HG02588 (cell line): ENCODE measurements around the gene OPTC.

Experiments
- ATAC-seq: cut with Tn5 transposase; IDR thresholded peaks from one replicate; pipeline ENCODE4 v1.9.1; 2021; ENCODE audit warnings: mild to moderate bottlenecking, moderate library complexity; ENCODE audit not compliant: unreplicated experiment

The OPTC gene

DNA sequence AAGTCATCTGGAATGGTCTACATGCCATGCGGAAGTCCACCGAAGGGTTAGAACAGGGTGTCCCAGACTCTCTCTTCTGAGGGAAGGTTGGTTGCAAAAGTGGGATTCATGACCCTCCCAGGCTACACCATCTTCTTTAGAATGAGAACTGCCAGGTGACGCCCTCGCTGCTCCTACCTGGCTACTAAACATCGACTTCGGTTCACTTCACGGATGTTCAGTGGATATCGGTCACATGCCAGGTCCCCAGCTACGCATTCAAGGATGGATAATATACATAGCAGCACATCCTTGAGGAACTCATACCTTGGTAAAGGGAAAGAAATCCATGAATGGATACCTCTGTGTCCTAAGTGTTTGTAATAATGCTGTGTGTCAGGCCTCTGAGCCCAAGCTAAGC, 3.3 kb upstream of the OPTC start:
- ATAC-seq, result no peak

DNA sequence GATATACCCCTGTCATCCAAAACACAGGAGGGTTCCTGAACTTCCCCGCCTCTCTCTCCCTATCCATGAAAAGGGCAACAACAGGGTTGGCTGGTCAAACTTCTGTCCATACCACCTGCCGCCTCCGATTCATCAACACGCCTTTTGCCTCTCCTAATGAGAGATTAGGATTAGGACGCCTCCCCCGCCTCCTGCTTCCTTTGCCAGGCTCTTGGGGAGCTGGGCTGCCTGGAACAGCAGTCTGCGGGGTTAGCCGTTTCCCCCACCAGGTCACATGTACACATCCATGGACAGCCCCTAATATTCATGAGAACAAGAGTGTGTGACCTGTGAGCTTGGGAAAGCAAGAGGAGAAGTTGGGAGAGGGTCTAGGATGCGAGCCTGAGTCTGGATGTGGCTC, 2.3 kb upstream of the OPTC start:
- no peak for ATAC-seq

DNA sequence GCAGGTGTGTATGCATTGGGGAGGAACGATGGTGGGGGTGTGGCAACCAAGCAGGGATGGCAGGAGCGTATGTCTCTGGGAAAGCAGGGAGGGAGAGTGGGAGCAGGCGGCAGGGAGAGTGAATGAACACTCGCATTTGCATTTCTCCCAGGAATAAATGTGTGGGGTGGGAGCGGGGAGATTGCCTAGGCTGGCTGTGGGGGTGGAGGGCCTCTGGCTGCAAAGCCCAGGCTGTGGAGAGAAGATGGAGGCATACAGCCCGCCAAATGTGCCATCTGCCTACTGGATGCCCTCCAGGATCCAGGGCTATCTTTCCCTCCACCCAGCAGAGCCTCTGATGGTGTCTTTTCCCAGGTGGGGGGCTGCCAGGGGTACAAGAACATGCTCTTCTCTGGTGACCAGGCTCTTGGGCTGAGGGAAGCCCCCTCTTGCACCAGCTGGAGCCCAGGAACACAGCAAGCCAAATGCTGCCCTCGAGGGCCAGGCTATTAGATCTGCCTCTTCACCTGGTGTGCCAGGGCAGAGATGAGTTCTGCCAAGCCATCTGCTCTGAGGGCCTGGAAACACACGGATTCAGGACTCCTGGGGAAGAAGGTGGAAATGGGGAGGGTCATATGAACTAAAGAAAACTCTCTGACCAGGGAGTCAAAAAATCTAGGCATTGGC, 1.7 kb upstream of the OPTC start:
- ATAC-seq, result no peak

DNA sequence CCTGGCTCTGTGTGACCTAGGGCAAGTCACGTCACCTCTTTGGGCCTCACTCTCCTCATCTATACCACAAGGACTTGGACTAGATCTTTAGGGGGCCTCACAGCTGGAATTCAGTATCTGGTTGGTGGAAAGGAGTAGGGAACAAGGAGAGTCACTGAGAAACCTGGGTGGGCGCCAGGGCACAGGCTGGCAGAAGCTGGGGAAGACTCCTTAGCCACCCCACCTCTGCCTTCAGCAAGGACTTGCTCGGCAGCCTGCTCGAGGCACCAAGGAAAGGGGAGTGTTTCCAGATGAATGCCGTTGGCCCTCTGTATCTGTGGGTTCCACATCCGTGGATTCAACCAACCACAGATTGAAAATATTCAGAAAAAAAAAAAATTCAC, 1.2 kb upstream of the OPTC start:
- ATAC-seq, result no peak

DNA sequence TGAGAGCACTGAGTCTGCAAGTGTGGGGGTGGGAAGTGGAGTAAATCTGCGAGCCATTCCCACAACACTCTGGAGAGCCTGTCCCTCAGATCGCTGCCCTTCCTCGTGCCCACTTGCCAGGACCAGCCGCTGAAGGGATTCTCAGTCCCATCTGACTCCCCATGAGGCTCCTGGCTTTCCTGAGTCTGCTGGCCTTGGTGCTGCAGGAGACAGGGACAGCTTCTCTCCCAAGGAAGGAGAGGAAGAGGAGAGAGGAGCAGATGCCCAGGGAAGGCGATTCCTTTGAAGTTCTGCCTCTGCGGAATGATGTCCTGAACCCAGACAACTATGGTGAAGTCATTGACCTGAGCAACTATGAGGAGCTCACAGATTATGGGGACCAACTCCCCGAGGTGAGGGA, 1.9 kb downstream of the OPTC start:
- no peak for ATAC-seq

DNA sequence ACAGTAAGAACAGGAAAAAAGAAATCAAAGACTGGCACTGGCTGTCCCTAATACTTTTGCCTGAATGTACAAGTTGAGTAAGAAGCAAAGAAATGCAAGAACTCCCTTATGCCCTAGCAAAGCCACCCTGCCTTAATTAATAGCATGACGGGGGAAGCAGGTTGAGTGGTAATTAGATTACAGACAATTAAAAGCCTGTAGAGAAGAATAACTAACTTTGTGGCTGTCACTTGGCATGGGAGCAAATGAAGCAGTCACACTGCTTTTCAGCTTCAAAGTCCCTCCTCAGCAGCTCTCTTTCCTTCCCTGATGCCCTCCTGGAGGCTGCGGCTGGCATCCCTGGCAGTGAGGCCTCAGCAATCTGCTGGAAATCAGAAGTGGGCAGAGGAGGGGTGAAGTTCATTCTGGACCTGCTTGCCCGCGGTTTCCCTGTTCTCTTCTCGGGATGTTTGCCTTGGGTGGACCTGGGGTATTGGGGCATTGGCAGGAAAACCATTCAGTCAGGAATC, 3.4 kb downstream of the OPTC start:
- no peak for ATAC-seq

DNA sequence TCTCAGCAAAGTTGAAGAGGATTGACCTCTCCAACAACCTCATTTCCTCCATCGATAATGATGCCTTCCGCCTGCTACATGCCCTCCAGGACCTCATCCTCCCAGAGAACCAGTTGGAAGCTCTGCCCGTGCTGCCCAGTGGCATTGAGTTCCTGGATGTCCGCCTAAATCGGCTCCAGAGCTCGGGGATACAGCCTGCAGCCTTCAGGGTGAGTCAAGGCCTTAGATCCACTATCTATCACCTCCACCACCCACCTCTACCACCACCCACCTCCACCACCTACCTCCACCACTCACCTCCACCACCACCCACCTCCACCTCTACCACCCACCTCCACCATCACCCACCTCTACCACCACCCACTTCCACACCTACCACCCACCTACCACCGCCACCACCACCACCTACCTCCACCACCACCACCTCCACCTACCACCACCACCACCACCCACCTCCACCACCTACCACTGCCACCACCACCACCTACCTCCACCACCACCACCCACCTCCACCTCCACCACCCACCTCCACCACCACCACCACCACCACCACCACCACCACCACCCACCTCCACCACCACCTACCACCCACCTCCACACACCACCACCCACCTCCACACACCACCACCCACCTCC, 5.8 kb downstream of the OPTC start:
- no peak for ATAC-seq

DNA sequence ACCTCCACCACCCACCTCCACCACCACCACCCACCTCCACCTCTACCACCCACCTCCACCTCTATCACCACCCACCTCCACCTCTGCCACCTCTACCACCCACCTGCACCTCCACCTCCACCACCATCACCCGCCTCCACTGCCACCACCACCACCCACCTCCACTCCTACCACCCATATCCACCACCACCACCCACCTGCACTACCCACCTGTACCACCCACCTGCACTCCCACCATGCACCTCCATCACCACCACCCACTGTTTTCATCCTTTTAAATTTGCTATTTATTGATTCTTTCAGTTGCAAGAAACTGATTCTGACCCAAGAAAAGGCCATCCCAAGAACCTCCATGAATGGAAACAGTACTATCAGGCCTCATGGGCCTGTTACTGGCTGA, 6.3 kb downstream of the OPTC start:
- ATAC-seq, result no peak

DNA sequence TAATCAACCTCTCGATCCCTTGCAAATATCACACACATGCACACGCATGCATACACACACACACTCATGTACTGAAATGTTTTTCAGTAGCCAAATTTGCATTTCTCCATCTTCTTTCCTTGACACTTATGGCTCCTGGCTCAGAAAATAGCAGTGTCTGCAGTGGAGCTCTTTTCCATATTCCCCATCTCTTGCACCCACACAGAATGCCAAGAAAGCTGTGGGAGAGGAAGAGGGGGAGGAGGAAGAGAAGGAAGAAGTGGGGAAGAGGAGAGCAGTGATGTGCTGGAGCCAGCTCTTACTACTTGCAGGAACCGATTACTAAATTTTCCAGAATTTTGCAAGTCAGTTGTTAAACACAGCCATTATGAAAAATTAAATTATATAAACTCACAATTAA, 9.9 kb downstream of the OPTC start:
- no peak for ATAC-seq

DNA sequence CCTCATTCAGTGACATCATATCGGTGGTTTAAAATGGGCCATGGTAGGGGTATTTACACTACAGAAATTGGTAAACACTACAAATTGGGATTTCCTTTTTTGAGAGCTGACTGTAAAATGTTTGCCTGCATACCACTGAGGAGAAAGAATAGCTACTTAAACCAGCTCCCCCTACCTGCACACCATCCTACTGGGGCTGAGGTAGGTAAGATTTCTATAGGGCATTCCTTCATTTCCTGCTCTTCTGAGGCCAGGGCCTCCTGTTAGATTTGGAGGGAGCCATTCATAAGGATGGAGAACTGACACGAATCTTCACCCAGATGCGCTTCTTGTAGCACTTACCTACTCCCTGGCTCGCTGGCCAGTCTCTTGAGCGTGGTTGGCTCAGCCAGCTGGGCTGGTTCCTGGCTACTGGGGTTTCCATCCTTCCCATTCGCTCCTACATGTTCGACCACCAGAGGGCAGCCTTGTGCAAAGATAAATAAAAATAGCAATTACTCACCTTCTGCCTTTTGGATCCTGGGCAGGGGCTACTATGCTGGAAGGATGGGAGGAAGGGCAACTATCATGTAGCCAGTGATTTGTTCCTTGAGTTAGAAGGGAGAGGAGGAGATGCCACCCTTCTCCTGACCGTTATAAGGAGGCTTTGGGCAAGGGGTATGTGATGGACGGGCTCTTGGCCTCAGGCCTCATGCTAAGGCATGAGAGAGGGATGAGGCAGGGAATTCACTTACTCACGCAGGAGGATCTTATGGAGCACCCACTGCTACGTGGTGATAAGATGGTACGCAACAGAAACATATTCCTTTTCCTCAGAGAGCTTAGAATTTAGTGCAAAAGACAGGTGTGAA, 10.7 kb downstream of the OPTC start:
- no peak for ATAC-seq

DNA sequence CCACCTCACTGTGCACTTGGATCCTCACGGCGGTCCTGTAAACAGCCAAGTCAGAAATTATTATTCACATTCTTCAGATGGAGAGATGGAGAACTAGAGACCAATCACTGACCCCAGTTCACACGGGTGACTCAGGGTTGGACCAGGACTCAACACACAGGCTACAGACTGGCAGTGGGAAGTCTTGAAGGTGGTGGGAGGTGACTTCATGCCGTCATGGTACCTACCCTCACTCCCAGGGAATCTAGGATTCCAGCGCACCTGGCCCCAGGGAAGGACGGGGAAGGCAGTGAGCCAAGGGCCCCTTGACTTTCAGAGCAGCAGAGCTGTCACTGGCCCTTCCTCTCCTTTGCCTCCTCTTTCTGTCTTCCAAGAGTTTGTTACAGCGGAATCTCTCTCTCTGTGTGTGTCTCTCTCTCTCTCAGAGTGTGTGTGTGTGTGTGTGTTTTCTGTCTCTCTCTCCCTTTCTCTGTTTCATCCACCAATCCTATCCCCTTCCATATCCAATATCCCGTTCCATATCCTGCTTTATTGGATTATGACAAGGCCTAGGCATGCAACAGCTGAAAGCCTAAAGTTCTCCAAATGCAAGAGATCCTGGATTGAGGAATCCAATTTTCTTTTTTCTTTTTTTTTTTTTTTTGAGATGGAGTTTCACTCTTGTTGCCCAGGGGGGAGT, 11.7 kb downstream of the OPTC start:
- ATAC-seq, result no peak

DNA sequence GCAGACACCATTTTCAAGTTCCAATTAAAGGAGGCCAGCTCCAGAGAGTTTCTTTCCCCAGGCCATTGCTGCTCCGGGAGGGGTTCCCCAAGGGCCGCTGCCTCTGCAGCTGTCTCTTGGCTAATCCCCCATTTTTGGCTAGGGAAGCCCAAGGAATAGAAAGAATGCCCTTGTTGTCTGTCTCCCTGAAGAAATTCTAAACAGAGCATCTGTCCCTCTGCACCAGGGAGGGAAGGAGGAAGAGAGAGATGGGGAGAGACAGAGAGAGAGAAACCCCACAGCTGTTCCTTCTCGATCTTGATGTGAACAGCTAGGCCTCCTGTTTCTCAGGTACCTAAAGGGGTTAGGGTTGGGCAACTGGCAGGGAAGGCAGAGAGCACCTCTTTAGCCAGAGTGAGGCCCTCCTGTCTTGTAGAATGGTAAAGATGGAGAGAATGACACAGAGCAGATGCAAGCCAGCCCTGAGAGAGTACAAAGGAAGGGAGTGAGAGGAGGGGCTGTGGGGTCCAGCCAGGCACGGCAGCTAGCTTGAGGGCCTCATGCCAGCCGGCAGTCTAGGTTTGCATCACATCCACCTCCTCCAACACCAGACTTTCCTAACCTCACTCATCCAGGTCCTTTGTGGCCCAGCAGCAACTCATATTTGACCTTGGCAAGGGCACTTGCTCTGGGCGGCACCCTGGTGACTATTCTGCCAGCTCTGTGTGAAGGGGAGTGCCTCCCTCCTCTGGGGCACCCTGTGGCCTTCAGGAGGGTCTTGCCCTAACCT, 13.1 kb downstream of the OPTC start:
- no peak for ATAC-seq

DNA sequence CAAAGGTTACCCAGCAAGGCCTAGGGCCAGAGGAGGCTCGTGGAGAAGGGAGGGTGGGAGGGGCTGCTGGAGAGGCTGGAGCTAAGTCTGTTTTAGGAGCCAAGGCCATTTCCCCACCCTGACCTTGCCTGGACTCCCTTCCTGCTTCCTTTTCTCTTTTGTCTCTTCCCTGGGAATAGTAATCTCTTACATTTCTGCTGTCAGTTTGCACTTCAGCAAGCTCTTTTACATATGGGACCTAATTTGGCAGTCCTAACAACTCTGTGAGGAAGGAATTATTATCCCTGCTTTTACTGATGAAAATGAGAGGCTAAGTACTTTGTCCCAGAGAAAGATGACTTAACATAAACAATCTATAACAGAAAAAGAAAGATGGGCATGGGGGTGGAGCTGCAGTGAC, 13.8 kb downstream of the OPTC start:
- ATAC-seq, result no peak

DNA sequence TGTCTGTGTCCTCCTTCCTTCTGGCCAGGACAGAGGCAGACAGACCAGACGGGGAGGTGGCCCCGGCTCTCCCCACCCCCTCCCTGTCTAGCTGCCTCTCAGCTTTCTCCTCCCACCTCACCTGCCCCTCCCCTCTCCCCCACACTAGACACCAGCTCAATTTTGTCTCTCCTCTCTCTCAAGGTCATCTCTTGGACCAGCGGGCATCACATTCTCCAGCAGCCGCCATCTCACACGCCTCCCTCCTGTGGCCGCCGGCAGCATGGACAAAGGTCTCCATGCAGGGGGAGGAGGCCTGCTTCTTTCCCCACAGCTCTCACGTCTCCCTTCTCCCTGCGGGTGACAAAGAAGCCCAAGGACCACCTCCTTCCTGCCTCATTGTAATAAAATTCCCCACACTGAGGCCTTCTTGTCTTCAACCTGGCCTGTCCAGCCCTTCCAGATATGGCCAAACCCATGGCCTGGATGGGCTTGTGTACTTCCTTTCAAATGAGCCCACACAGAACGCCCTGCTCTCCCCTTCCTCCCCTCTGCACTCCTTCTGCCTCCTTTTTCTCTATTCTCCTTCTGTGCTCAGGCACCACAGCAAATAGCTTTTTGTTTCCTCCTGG, 14.6 kb downstream of the OPTC start:
- no peak for ATAC-seq

DNA sequence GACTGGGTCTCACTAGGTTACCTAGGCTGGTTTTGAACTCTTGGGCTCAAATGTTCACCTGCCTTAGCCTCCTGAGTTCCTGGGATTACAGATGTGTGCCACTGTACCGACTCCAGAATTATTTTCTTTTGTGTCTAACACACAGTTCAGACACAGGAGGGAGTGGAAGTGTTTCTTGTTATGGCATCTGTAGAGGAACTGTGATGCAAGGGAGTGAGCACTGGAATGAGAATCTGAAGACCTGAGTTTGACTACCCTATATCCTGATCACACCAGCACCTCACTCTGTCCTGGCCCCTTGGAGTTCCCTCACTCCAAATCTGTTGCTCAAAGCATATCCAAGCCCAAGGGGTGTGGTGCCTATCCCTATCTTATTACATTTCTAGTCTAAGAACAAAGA, 15.2 kb downstream of the OPTC start:
- no peak for ATAC-seq

DNA sequence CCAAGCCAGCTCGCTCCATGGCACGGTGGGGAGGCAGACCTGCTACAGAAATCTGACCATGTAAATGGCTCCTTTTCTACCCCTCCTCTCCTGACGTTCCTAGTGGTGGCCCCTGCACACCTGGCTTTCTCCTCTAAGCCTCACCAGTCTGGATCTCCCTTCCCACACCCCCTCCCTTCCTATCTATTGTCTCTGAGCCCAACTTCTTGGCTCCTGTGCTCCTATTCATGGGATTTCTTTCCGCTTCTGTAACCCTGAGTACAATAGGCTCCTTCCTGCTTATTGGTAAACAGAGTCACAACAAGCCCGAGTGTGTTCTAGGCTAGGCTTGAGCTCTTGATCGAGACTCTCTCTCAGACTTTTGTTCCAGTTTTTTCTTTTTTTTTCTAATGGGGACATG, 17.6 kb downstream of the OPTC start:
- no peak for ATAC-seq

DNA sequence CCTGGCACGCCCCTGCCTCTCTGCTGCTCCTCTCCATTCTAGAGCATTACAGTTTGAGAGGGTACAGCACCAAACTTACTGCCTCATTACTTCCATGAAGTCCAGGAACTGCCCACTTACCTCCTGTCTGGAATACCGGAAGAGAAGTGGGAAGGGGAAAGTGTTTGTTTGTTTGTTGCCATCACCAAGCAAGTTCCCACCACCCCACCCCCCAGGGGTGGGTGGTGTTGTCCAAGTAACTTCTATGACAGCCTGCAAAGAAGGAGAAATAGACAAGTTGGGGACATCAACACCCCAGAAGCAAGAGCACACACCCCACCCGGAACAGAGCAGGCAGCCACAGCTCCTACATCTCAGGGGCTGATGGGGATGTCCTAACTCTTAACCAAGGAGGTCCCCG, 18.0 kb downstream of the OPTC start:
- ATAC-seq, result no peak

DNA sequence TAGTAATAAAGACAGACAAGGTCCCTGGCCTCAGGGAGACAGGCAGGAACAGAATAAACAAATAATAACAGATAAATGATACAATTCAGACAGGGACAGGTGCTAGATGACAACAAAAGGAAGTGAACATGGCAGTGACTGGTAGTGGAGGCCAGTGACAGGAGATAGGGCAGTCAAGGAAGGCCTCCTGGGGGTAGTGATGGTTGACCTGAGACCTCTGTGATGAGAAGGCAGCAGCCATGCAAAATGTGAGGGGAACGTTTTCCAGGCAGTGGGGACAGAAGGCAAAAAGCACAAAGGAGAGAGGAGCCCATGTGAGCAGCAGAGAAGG, 18.5 kb downstream of the OPTC start:
- ATAC-seq, result no peak

DNA sequence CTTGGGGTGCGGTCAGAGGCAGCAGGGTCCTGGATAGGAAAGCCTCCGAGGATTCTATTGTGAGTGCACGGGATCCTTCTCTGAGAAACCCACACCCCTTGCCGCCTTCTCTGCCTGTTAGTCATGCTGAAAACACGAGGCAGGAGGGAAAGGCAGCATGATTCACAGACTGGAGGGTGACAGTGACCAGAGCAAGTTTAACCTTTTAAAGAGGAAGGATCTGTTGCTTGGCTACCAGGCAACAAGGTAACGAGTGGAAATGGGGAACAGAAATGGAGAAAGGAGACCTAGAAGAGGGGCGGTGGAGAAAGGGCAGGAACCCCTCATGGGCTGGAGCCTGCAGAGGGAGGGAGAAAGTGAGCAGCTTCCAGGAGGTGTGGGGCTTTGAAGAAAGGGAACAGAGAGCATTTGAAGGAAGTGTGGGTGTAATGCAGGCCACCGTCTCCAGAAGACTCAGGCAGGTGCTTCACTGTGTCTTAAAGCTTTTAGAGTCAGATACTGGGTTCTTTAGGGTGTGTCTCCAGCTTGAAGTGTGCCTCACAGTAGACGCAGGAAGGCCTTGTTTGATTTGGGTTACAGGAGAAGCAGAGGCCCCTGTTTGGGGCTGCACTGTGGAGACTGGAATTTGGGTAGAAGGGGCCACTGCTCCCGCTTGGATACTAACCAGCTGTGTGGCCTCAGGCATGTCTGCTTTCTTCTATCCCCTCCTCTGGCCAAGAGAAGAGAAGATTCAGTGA, 19.1 kb downstream of the OPTC start:
- no peak for ATAC-seq

DNA sequence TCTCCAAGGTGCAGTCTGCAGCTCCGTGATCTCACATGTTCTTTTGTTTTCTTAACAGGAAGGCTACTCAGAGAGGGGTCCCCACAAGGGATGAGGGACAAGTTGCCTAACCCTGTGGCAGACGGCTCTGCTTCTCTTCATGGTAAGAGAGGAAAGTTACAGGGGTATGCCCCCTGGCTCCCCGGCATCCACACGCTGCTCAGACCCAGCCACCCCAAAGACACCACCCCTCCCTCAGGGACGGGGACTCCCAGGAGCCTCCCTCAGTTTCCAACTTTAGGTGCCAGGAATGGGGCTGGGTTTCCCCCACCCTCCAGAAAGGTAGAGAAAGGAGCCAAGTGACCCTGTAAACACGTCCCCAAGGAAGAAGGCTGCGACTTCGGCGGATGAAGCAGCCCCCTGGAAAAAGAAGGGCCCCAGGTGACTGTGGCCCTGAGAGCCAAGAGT, 19.7 kb downstream of the OPTC start:
- no peak for ATAC-seq
